Colonic mucosa (tissue), 4 donors: ENCODE measurements around the gene EEA1. TPM values are rescaled to one million over a fixed set of nuclear protein-coding genes. Genes with fewer than 3 reads are reported as not detected.
"Not testable (repeated sequence)": the region's sequence is repeated elsewhere in the genome, so short reads cannot be mapped to it uniquely, and the experiment has no call there.

Experiments
- DNase-seq: peaks from one replicate; pipeline ENCODE4 v3.0.0-alpha.2; 2020
- H3K27ac ChIP-seq: fragments of 200-600 bp; one replicate; pipeline ENCODE4 v1.8.0; 2021
- H3K27me3 ChIP-seq: fragments of 200-600 bp; one replicate; pipeline ENCODE4 v1.8.0; 2021
- H3K36me3 ChIP-seq: fragments of 200-600 bp; one replicate; pipeline ENCODE4 v1.8.0; 2021
- H3K4me1 ChIP-seq: fragments of 200-600 bp; one replicate; pipeline ENCODE4 v1.8.0; 2021; ENCODE audit warnings: mild to moderate bottlenecking
- H3K4me3 ChIP-seq: fragments of 200-600 bp; one replicate; pipeline ENCODE4 v1.8.0; 2021
- H3K9ac ChIP-seq, 2 donors: one replicate each; pipeline ENCODE4 v1.7.0; 2013; ENCODE audit warnings: control low read depth in 2 of 2, low read depth in 2 of 2, low read length in 2 of 2
- H3K9me3 ChIP-seq: fragments of 200-600 bp; one replicate; pipeline ENCODE4 v1.8.0; 2021
- intact Hi-C: fragments of 100-400 bp; cut with DNase I; formaldehyde crosslinking; loops from one replicate; pipeline ENCODE4 v1.14.1; 2022
- total RNA-seq, 2 donors: library from RNA; stranded (reverse); fragmentation: NEBNext Ultra II Directional in 1 of 2; extraction: Animal tissue kit (Norgen Biotek cat#: 25700) in 1 of 2; gene quantifications; one replicate each; pipeline ENCODE4 v1.2.1, GENCODE V29; 2021
- TF ChIP-seq, protein P1 (sequence below): fragments of 200-600 bp; IDR thresholded peaks from one replicate; pipeline ENCODE4 v1.8.0; 2022; ENCODE audit warnings: antibody characterized with exemption, mild to moderate bottlenecking
- donor health status: healthy.
- donor health status: DM: no; HTN: no; CAD: no.
- donor health status: DM: no; HTN: no; CAD: no.

The EEA1 gene
- total RNA-seq, 2 donors from 2014 or later, result 23.0 to 38.7 TPM

DNA sequence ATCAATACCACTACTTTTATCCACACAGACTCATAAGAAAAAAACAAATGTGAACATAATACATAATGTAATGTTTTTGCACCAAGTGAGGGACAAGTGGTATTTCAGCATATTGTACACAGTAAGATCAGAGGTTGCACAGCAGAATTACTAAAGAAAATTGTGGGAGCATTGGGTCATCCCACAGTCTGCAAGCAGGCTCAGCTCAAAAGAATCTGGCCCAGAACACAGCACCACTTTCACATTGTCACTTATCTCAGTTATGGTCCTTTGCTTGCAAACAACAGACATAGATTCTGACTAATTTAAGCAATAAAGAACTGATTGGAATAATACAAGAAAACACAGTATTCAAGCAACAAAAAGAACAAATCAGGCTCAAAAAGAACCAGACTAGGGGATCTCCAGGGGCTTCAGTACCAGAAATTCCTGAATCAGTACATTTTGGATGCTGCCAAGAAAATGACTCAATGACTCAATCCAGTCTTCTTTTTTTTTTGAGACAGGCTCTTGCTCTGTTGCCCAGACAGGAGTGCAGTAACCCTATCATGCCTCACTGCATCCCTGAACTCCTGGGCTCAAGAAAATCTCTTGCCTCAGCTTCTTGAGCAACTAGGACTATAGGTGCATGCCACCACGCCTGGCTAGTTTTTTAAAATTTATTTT, 42.9 kb upstream of the EEA1 start:
- H3K27me3 ChIP-seq, result no peaks in the 10 kb centered on the region
- intact Hi-C loops, result no loop called here
- H3K9me3 ChIP-seq, result no peaks in the 10 kb centered on the region
- no peak overlapping the region for H3K4me3 ChIP-seq
- H3K27ac ChIP-seq, result no peak overlapping the region
- no peak overlapping the region for H3K9ac ChIP-seq
- no peaks in the 10 kb centered on the region for H3K4me1 ChIP-seq
- DNase-seq, result no peak
- TF ChIP-seq, protein P1, sequence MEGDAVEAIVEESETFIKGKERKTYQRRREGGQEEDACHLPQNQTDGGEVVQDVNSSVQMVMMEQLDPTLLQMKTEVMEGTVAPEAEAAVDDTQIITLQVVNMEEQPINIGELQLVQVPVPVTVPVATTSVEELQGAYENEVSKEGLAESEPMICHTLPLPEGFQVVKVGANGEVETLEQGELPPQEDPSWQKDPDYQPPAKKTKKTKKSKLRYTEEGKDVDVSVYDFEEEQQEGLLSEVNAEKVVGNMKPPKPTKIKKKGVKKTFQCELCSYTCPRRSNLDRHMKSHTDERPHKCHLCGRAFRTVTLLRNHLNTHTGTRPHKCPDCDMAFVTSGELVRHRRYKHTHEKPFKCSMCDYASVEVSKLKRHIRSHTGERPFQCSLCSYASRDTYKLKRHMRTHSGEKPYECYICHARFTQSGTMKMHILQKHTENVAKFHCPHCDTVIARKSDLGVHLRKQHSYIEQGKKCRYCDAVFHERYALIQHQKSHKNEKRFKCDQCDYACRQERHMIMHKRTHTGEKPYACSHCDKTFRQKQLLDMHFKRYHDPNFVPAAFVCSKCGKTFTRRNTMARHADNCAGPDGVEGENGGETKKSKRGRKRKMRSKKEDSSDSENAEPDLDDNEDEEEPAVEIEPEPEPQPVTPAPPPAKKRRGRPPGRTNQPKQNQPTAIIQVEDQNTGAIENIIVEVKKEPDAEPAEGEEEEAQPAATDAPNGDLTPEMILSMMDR, result no peak
- H3K36me3 ChIP-seq, result no peaks in the 10 kb centered on the region

DNA sequence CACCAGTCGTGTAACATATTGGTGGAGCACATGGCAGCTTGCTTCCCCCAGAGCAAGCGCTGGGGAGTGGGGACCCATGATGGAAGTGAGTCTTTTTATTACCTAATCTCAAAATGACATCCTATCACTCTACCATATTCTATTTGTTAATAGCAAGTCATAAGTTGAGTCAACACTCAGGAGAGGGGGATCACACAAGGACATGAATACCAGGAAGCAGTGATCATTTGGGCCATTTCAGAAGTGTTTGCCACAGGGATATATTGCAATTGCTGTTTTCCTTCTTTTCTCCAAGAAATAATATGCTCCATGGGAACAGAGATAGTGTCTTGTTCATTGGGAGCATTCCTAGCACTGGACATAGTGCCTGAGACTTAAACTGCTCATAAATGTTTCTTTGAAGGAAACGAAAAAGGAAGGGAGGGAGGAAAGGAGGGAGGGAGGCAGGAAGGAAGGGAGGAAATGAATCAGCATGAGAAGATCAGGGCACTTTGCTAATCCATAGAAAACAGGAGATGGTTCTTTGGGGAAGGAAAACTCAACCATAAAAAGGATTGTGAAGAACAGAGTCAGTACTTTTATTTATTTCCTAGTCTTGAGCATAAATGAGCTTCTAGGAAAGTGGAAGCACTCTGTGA, 39.2 kb upstream of the EEA1 start:
- TF ChIP-seq, protein P1, result no peak
- DNase-seq, result no peak
- Histone ChIP-seq H3K9ac (no peak overlapping the region), H3K36me3 (no peaks in the 10 kb centered on the region), H3K4me1 (no peaks in the 10 kb centered on the region), H3K9me3 (no peaks in the 10 kb centered on the region), H3K27ac (no peak overlapping the region), H3K4me3 (no peak overlapping the region), H3K27me3 (no peaks in the 10 kb centered on the region)
- intact Hi-C loops, result no loop called here

DNA sequence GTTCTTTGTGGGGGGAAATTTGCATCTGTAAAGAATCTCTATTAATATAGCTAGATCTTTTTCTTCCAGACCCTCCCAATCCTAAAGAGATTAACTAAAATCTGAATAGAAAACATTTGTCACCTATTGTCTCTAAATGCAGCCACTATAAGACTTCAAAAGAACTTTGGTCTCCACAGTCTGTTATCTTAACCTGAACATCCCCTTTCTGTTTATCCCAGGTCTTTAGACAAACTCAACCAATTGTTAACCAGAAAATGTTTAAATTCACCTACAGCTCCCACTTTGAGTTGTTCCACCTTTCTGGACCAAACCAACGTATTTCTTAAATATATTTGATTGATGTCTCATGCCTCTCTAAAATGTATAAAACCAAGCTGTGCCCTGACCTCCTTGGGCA, 35.3 kb upstream of the EEA1 start:
- H3K4me3 ChIP-seq, intact Hi-C loops, H3K9me3 ChIP-seq, H3K27ac ChIP-seq, DNase-seq, H3K27me3 ChIP-seq, H3K9ac ChIP-seq, H3K4me1 ChIP-seq, H3K36me3 ChIP-seq: not testable (repeated sequence)

DNA sequence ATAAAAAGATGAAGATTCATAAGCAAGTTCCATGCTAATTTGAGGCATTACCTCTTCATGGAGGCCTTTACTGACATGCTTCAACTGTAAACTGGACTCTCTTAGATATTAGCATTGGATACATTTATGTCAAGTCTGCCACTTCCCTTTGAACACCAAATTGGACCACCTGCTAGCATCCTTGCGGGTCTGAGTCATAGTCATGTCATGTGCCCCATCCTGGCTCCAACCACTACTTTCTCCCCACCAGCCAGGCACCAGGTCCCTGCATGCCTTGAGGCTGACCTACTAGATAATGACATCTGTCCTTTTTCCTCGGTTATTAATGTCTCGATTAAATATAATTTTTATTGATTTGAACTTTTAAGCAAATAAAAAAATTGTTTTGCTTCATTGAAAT, 32.9 kb upstream of the EEA1 start:
- Histone ChIP-seq H3K4me3 (no peak overlapping the region), H3K9me3 (no peaks in the 10 kb centered on the region), H3K27ac (no peak overlapping the region), H3K4me1 (no peaks in the 10 kb centered on the region), H3K27me3 (no peaks in the 10 kb centered on the region), H3K9ac (no peak overlapping the region), H3K36me3 (no peaks in the 10 kb centered on the region)
- intact Hi-C loops, result no loop called here
- no peak for DNase-seq
- TF ChIP-seq, protein P1, result no peak

DNA sequence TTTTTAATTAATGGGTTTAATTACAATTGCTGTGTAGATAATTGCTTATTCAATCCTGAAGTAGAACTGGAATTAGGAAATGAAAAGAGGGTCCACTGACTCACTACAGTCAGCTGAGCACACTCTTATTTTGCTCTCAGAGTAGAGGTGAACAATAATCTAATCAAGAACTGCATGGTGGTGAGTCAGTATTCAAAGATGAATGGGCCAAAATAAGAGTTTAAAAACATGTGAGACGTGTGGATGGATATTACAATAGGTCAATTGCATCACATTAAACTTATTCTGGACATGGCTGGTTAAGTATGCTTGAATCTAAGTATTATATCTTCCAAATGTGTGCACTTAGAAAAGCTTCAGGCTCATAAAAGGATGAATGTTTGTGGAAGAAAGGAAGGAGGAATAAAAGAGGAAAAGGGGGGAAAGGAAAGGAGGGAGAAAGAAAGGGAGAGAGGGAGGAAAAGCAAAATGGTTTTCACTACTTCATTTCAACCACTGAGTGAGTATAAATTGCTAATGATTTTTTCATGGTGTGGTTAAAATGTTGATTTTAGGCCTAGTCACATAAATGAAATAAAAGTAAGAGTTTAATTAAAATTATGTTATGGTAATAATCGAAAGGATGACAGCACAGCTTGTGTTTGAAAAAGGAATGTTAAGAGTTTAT, 27.0 kb upstream of the EEA1 start:
- H3K9me3 ChIP-seq, result no peaks in the 10 kb centered on the region
- no peaks in the 10 kb centered on the region for H3K27me3 ChIP-seq
- H3K9ac ChIP-seq, result no peak overlapping the region
- intact Hi-C loops, result no loop called here
- H3K36me3 ChIP-seq, result no peaks in the 10 kb centered on the region
- H3K27ac ChIP-seq, result no peak overlapping the region
- no peak for DNase-seq
- no peaks in the 10 kb centered on the region for H3K4me1 ChIP-seq
- H3K4me3 ChIP-seq, result no peak overlapping the region
- TF ChIP-seq, protein P1, result no peak

DNA sequence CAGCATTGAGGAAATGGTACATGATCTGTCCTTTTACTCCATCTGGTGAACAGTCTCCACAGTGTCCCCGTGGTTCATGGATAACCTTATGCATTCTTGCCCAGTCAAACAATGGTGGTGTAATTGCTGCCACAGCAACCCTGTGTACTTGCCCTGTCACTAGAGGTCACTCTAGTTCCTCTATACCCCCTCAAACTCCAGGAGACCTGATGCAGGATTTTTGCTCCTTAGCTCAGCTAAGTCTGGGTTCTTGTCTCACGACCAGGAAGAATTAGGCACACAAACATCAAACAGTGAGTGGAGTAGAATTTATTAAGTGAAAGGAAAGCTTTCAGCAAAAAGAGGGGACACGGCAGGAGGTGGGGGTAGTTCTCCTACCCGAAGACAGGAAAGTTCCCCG, 24.7 kb upstream of the EEA1 start:
- Histone ChIP-seq H3K4me1 (no peaks in the 10 kb centered on the region), H3K36me3 (no peaks in the 10 kb centered on the region), H3K27ac (no peak overlapping the region), H3K9ac (no peak overlapping the region), H3K27me3 (no peaks in the 10 kb centered on the region), H3K9me3 (no peaks in the 10 kb centered on the region), H3K4me3 (no peak overlapping the region)
- DNase-seq, result no peak
- TF ChIP-seq, protein P1, result no peak
- intact Hi-C loops, result no loop called here
